GM19328 (cell line): ENCODE data around the gene AXIN1.
A peak's percentile ranks its signal among the peaks of the same experiment; 100 is the strongest.
"Not testable (repeated sequence)": the region's sequence is repeated elsewhere in the genome, so short reads cannot be mapped to it uniquely, and the experiment has no call there.

ENCODE experiments used
- ATAC-seq: cut with Tn5 transposase; IDR thresholded peaks from one replicate; pipeline ENCODE4 v1.9.1; 2021; ENCODE audit warnings: mild to moderate bottlenecking, moderate library complexity; ENCODE audit not compliant: unreplicated experiment

Gene AXIN1

GRCh38 chr16:334164-334832 is 18.2 kb downstream of the AXIN1 start:
- not testable (repeated sequence) for ATAC-seq

GRCh38 chr16:333406-334094 is 19.0 kb downstream of the AXIN1 start:
- ATAC-seq = no peak

- not testable (repeated sequence) for ATAC-seq
Measured at GRCh38 chr16:331181-331814, 21.2 kb downstream of the AXIN1 start.

GRCh38 chr16:330741-331140 is 21.8 kb downstream of the AXIN1 start:
- no peak for ATAC-seq

GRCh38 chr16:325375-326145 is 27.0 kb downstream of the AXIN1 start:
- no peak for ATAC-seq

GRCh38 chr16:324451-325334 is 27.8 kb downstream of the AXIN1 start:
- ATAC-seq = peak; percentile 50

- ATAC-seq = no peak
Measured at GRCh38 chr16:324201-324450, 28.4 kb downstream of the AXIN1 start.

GRCh38 chr16:322476-323143 is 29.9 kb downstream of the AXIN1 start:
- no peak for ATAC-seq

GRCh38 chr16:321532-321931 is 31.0 kb downstream of the AXIN1 start:
- ATAC-seq = no peak

- no peak for ATAC-seq
Measured at GRCh38 chr16:320206-320605, 32.3 kb downstream of the AXIN1 start.

GRCh38 chr16:318628-319027 is 33.9 kb downstream of the AXIN1 start:
- no peak for ATAC-seq

- ATAC-seq = no peak
Measured at GRCh38 chr16:317583-317982, 34.9 kb downstream of the AXIN1 start.

- no peak for ATAC-seq
Measured at GRCh38 chr16:316741-317464, 35.6 kb downstream of the AXIN1 start.

- no peak for ATAC-seq
Measured at GRCh38 chr16:314795-315299, 37.7 kb downstream of the AXIN1 start.

- ATAC-seq = no peak
Measured at GRCh38 chr16:314351-314750, 38.2 kb downstream of the AXIN1 start.

GRCh38 chr16:311725-312124 is 40.8 kb downstream of the AXIN1 start:
- ATAC-seq = no peak

GRCh38 chr16:309476-309875 is 43.0 kb downstream of the AXIN1 start:
- ATAC-seq = no peak

- ATAC-seq = no peak
Measured at GRCh38 chr16:307691-308312, 44.7 kb downstream of the AXIN1 start.

GRCh38 chr16:306911-307370 is 45.6 kb downstream of the AXIN1 start:
- ATAC-seq = no peak
